Choroid plexus epithelial cell (primary cell): ENCODE data around the gene MIER2.
"Not testable (repeated sequence)": the region's sequence is repeated elsewhere in the genome, so short reads cannot be mapped to it uniquely, and the experiment has no call there.

Experiments
- DNase-seq: peaks from one replicate; pipeline ENCODE4 v3.0.0-alpha.2; 2010; ENCODE audit warnings: low read depth
- H3K4me3 ChIP-seq: 2 replicates; pipeline ENCODE4 v1.5.1; 2011; ENCODE audit warnings: low read depth, mild to moderate bottlenecking, control low read depth, low read length, moderate library complexity
- TF ChIP-seq, protein P1 (sequence below): conservative IDR thresholded peaks from 2 replicates; pipeline ENCODE4 v1.5.1; 2011; ENCODE audit warnings: low read depth, mild to moderate bottlenecking, control low read depth, inconsistent platforms, low read length, moderate library complexity

MIER2 gene

DNA sequence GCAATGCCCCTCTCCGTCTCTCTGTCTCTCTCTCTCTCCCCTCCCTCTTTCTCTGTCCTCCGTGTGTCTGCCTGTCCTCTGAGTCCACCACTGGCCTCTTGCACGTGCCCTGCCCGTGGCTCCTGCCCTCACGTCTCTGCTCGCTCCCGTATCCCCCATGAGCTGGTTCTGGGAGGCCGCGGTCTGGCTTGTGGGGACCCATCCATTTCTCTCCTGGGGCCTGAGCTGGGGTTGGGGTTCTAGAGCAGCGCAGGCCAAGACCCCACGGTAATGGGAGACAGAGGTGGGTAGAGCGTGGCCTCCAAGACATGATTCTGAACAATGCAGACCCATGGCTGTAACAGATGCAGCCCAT lies 45.3 kb upstream of the MIER2 start:
- DNase-seq, result no peak
- TF ChIP-seq, protein P1, sequence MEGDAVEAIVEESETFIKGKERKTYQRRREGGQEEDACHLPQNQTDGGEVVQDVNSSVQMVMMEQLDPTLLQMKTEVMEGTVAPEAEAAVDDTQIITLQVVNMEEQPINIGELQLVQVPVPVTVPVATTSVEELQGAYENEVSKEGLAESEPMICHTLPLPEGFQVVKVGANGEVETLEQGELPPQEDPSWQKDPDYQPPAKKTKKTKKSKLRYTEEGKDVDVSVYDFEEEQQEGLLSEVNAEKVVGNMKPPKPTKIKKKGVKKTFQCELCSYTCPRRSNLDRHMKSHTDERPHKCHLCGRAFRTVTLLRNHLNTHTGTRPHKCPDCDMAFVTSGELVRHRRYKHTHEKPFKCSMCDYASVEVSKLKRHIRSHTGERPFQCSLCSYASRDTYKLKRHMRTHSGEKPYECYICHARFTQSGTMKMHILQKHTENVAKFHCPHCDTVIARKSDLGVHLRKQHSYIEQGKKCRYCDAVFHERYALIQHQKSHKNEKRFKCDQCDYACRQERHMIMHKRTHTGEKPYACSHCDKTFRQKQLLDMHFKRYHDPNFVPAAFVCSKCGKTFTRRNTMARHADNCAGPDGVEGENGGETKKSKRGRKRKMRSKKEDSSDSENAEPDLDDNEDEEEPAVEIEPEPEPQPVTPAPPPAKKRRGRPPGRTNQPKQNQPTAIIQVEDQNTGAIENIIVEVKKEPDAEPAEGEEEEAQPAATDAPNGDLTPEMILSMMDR, result no peak
- no peak overlapping the region for H3K4me3 ChIP-seq

DNA sequence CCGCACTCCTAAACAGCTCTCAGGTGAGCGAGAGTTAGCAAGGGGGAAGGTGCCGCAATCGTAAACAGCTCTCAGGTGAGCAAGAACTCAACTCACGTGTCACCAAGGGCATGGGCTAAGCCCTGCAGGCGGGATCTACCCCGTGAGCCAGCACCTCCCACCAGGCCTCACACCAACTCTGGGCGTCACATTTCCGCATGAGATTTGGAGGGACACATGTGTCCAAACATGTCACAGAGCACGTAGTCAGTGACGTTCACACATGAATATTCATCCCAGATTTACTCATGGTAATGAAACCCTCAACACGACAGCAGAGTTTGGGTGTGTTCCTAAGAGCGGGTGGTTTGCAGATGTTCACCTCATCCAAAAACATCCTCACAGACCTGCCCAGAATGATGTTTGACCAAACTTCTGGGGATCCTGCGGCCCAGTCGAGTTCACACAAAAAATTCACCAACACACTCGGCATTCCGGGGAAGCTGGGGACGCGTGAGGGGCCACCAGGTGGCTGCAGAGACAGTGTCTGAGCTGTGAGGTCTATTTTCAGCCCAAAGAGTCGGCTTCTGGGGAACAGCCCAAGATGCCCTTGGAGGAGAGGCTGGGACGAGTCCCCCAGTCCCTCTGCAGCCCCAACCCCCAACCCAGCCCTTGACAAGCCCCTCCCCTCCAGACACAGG lies 44.8 kb upstream of the MIER2 start:
- TF ChIP-seq, protein P1, result no peak
- no peak overlapping the region for H3K4me3 ChIP-seq
- no peak for DNase-seq

DNA sequence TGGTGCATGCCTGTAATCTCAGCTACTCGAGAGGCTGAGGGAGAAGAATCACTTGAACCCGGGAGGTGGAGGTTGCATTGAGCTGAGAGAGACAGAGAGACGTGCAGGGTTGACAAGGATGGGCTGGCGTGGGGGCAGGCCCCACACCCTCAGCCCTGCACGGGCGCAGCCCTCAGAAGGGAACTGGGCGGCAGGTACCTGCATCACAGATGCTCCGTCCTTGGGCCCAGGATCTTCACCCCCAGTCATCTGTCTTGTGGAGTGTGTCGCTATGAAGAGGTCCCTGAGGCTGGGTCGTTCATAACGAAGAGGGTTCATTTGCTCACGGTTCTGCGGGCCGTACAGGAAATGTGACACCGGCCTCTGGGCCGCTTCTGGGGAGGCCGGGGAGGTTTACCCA lies 44.1 kb upstream of the MIER2 start:
- DNase-seq, result no peak
- TF ChIP-seq, protein P1, result no peak
- no peak overlapping the region for H3K4me3 ChIP-seq

DNA sequence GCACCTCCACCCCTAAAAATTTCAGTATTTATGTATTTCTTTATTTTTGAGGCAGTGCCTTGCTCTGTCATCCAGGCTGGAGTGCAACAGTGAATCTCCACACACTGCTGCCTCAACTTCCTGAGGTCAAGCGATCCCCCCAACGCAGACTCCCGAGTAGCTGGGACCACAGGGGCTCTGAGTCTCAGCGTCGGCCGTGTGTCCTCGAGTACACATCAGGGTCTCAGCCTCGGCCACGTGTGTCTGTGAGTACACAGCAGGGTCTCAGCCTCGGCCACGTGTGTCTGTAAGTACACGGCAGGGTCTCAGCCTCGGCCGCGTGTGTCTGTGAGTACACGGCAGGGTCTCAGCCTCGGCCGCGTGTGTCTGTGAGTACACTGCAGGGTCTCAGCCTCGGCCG lies 43.2 kb upstream of the MIER2 start:
- no peak for DNase-seq
- no peak overlapping the region for H3K4me3 ChIP-seq
- TF ChIP-seq, protein P1, result no peak

DNA sequence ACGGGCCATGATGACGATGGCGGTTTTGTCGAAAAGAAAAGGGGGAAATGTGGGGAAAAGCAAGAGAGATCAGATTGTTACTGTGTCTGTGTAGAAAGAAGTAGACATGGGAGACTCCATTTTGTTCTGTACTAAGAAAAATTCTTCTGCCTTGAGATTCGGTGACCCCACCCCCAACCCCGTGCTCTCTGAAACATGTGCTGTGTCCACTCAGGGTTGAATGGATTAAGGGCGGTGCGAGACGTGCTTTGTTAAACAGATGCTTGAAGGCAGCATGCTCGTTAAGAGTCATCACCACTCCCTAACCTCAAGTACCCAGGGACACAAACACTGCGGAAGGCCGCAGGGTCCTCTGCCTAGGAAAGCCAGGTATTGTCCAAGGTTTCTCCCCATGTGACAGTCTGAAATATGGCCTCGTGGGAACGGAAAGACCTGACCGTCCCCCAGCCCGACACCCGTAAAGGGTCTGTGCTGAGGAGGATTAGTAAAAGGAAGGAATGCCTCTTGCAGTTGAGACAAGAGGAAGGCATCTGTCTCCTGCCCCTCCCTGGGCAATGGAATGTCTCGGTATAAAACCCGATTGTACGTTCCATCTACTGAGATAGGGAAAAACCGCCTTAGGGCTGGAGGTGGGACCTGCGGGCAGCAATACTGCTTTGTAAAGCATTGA lies 42.2 kb upstream of the MIER2 start:
- not testable (repeated sequence) for H3K4me3 ChIP-seq, DNase-seq

DNA sequence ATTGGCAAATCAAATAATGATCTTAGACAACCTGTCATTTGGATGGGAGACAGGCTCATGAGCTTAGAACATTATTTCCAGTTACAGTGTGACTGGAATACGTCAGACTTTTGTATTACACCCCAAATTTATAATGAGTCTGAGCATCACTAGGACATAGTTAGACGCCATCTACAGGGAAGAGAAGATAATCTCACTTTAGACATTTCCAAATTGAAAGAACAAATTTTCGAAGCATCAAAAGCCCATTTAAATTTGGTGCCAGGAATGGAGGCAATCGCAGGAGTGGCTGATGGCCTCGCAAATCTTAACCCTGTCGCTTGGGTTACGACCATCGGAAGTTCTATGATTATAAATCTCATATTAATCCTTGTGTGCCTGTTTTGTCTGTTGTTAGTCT lies 41.6 kb upstream of the MIER2 start:
- DNase-seq, H3K4me3 ChIP-seq: not testable (repeated sequence)

DNA sequence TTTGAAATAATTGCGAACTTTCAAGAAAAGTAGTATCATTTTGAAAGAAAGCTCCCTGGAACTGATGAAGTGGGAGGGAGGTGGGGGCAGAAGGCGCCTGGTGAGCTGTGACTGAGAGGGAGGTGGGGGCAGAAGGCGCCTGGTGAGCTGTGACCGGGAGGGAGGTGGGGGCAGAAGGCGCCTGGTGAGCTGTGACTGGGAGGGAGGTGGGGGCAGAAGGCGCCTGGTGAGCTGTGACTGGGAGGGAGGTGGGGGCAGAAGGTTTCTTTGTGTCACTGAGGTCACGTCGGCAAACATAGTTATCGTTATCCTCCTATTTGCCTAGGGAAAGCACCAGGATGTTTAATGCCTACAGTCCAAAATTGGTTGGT lies 40.2 kb upstream of the MIER2 start:
- no peak overlapping the region for H3K4me3 ChIP-seq
- TF ChIP-seq, protein P1, result no peak
- DNase-seq, result no peak
